Transverse colon (tissue), 4 donors: ENCODE measurements around the gene VWF. TPM values are rescaled to one million over a fixed set of nuclear protein-coding genes. Genes with fewer than 3 reads are reported as not detected.

Experiments used
- DNase-seq: peaks from one replicate; pipeline ENCODE4 v3.0.0-alpha.2; 2019
- H3K27ac ChIP-seq, 4 donors: fragments of 200-600 bp; sonication (generic); 2 replicates each; pipeline ENCODE4 v1.5.1; 2016 to 2018; ENCODE audit warnings: inconsistent platforms in 4 of 4
- H3K27me3 ChIP-seq: fragments of 200-600 bp; sonication (generic); 2 replicates; pipeline ENCODE4 v1.5.1; 2017; ENCODE audit warnings: inconsistent platforms
- H3K36me3 ChIP-seq, 4 donors: fragments of 200-600 bp; sonication (generic); 2 replicates each; pipeline ENCODE4 v1.5.1; 2017 to 2019; ENCODE audit warnings: inconsistent platforms in 4 of 4
- H3K4me1 ChIP-seq, 4 donors: fragments of 200-600 bp; sonication (generic); 2 replicates each; pipeline ENCODE4 v1.5.1; 2017 to 2020; ENCODE audit warnings: inconsistent platforms in 4 of 4
- H3K4me3 ChIP-seq, 4 donors: fragments of 200-600 bp; sonication (generic); 1 replicate in 1 of 4; 2 replicates in 3 of 4; pipeline versions ENCODE4 v1.5.1 to v1.6.1; 2017 to 2019; ENCODE audit warnings: inconsistent platforms in 4 of 4
- H3K9me3 ChIP-seq, 2 donors: fragments of 200-600 bp; sonication (generic); 2 replicates each; pipeline ENCODE4 v1.5.1; 2017 to 2019; ENCODE audit warnings: inconsistent platforms in 2 of 2
- EP300 ChIP-seq: sonication (generic); formaldehyde crosslinking; IDR thresholded peaks from one replicate; pipeline ENCODE4 v1.6.1; 2017; ENCODE audit warnings: antibody characterized with exemption, low read depth
- POLR2A ChIP-seq: fragments of 450-650 bp; IDR thresholded peaks from one replicate; pipeline ENCODE4 v1.6.1; 2016; ENCODE audit warnings: antibody characterized with exemption, mild to moderate bottlenecking, moderate library complexity
- POLR2AphosphoS5 ChIP-seq, 3 donors: sonication (generic); formaldehyde crosslinking; IDR thresholded peaks; one replicate each; pipeline ENCODE4 v1.6.1; 2016; ENCODE audit warnings: antibody characterized with exemption in 3 of 3
- WGBS, 2 donors: methylation state at CpG; one replicate each; pipeline ENCODE4 v1.1.5; 2018; ENCODE audit warnings: low coverage in 1 of 2; 5-methylcytosine and 5-hydroxymethylcytosine counted together
- in situ Hi-C, 4 donors: fragments of 200-750 bp; cut with MboI; loops; one replicate each; pipeline versions ENCODE4 v1.15.0 to v1.15.1; 2017; ENCODE audit warnings: low sequenced_read_pairs in 3 of 4, low pct_ligation_motif_present in 1 of 4, low pct_unique_long_range_greater_than_20kb in 1 of 4
- intact Hi-C: fragments of 100-400 bp; cut with DNase I; formaldehyde crosslinking; loops from one replicate; pipeline ENCODE4 v1.15.1; 2023; ENCODE audit warnings: low total_unique reads
- small RNA-seq, 4 donors: library from RNA; depleted of rRNA; stranded (forward); fragments of <200 nt; gene quantifications; one replicate each; pipeline ENCODE3, GENCODE V24; 2016
- total RNA-seq, 4 donors: library from RNA; depleted of rRNA; stranded (reverse); fragments of >200 nt; gene quantifications; one replicate each; pipeline ENCODE4 v1.1.0, GENCODE V29; 2016
- TF ChIP-seq, protein P1 (sequence below), 5 experiments: fragments of 200-600 bp in 3 of 5; fragments of 450-650 bp in 2 of 5; sonication (generic) in 3 of 5; IDR thresholded peaks; 1 replicate in 2 of 5; 2 replicates in 3 of 5; pipeline ENCODE4 v1.5.1; 2016 to 2017; ENCODE audit warnings: antibody characterized with exemption in 5 of 5, inconsistent platforms in 3 of 5, mild to moderate bottlenecking in 2 of 5, moderate library complexity in 1 of 5

The VWF gene
- total RNA-seq, 4 donors from 2014 or later, result 31.3 to 71.2 (median 51.5) TPM

DNA sequence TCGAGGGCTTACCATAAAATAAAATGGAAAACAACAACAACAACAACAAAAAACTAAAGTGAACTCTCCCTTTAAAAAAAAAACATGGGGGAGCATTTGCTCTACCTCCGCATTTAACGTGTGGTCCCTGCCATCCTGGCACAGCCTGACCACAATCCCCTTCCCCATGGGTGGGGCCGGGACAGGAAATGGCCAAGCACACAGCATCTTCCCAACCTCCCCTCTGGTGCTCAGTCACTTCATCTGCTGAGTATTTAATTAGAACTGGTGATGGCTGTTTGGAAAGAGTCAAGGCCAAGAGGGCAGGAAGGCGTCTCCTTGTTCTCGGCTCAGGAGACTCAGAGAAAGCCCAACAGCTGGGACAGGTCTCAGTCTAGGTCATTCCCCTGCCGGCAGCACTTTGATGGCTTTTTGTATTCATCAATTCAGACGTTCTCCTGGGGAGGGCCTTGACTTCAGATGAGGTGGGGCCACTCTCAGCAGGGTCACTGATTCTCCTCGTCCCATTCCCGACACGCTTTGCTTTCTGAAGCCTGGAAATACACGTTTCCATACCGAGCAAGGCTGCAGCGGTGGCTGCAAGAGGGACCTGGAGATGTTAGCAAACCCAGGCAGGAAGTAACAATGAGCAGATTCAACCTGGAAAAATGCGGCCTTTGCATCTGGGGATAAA, 223.8 kb downstream of the VWF start:
- H3K4me1 ChIP-seq, result no peaks in the 10 kb centered on the region
- intact Hi-C loops (no loop called here), in situ Hi-C loops (no loop called here)
- no peaks in the 10 kb centered on the region for H3K9me3 ChIP-seq
- 41 to 59% methylated on average over 4 to 15 of the region's 15 CpGs for WGBS, 2 donors
- H3K4me3 ChIP-seq, result no peak overlapping the region
- H3K36me3 ChIP-seq, result no peaks in the 10 kb centered on the region
- no peak overlapping the region for H3K27ac ChIP-seq
- DNase-seq, result no peak
- peaks cover 15% of the 10 kb centered on the region for H3K27me3 ChIP-seq
- TF ChIP-seq EP300 (no peak), POLR2A (no peak), POLR2AphosphoS5 (IDR thresholded peaks at IDR 0.05) (no peak)
- TF ChIP-seq, protein P1, sequence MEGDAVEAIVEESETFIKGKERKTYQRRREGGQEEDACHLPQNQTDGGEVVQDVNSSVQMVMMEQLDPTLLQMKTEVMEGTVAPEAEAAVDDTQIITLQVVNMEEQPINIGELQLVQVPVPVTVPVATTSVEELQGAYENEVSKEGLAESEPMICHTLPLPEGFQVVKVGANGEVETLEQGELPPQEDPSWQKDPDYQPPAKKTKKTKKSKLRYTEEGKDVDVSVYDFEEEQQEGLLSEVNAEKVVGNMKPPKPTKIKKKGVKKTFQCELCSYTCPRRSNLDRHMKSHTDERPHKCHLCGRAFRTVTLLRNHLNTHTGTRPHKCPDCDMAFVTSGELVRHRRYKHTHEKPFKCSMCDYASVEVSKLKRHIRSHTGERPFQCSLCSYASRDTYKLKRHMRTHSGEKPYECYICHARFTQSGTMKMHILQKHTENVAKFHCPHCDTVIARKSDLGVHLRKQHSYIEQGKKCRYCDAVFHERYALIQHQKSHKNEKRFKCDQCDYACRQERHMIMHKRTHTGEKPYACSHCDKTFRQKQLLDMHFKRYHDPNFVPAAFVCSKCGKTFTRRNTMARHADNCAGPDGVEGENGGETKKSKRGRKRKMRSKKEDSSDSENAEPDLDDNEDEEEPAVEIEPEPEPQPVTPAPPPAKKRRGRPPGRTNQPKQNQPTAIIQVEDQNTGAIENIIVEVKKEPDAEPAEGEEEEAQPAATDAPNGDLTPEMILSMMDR (IDR thresholded peaks at IDR 0.05), result no peak

DNA sequence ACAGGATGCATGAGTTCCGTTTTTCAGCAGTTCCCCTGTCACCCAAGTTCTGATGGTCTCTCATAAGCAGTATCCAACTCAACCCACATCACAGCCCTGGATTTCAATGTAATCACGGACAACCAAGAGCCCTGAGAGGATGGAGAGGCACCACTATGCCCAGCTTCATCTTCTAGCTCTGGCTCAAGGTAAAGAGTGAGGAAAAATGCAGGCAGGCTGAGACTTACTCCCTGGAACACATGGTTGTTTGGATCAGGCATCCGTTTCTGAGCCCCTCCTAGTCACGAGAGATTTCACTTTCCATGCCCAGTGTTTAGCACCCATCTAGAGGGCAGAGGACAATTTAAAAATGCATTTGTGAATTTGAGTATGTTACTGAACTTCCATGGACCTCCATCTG, 224.4 kb downstream of the VWF start:
- DNase-seq, result no peak
- intact Hi-C loops, result no loop called here

GRCh38 chr12:5899675-5900074, 224.8 kb downstream of the VWF start:
- Histone ChIP-seq H3K4me1 (no peaks in the 10 kb centered on the region), H3K27ac (no peak overlapping the region), H3K9me3 (no peaks in the 10 kb centered on the region), H3K4me3 (no peak overlapping the region), H3K36me3 (no peaks in the 10 kb centered on the region), H3K27me3 (peaks cover 17% of the 10 kb centered on the region)
- no peak for TF ChIP-seq POLR2A
- TF ChIP-seq EP300, result no peak
- no peak for TF ChIP-seq POLR2AphosphoS5 (IDR thresholded peaks at IDR 0.05)
- TF ChIP-seq, protein P1 (IDR thresholded peaks at IDR 0.05), result no peak
- intact Hi-C loops (no loop called here), in situ Hi-C loops (no loop called here)
- 79 to 80% methylated on average over 2 to 3 of the region's 3 CpGs for WGBS, 2 donors
- DNase-seq, result no peak

More for the DNA sequence above, 224.4 kb downstream of the VWF start:
- in situ Hi-C loops, result no loop called here
- peaks cover 17% of the 10 kb centered on the region for H3K27me3 ChIP-seq
- 51 to 60% methylated on average over 1 to 4 of the region's 4 CpGs for WGBS, 2 donors
- TF ChIP-seq EP300, result no peak
- no peak for TF ChIP-seq POLR2A
- TF ChIP-seq POLR2AphosphoS5 (IDR thresholded peaks at IDR 0.05), result no peak
- H3K27ac ChIP-seq, result no peak overlapping the region
- no peak overlapping the region for H3K4me3 ChIP-seq
- no peaks in the 10 kb centered on the region for H3K4me1 ChIP-seq
- no peaks in the 10 kb centered on the region for H3K36me3 ChIP-seq
- H3K9me3 ChIP-seq, result no peaks in the 10 kb centered on the region

DNA sequence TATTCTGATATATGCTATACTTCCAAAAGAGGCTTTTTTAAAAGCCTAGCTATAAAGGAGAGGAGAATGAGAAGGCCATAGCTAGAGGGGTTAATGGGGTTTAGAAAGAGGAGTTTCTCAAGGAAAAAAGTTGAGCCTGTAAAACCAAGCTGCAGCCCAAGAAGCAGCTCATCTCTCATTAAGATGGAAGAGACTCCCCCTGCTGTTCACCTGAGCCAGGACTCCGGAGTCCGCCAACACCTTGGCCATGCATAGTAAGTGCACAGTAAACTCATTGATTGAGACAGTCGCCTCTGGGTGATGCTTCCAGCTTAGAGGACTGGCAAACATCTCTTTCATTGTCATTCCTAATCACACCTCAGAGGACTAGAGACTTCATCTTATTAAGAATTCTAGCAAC, 225.6 kb downstream of the VWF start:
- H3K27me3 ChIP-seq, result peaks cover 17% of the 10 kb centered on the region
- TF ChIP-seq POLR2A (no peak), POLR2AphosphoS5 (IDR thresholded peaks at IDR 0.05) (no peak), EP300 (no peak)
- TF ChIP-seq, protein P1 (IDR thresholded peaks at IDR 0.05), result no peak
- no peak overlapping the region for H3K4me3 ChIP-seq
- H3K4me1 ChIP-seq, result no peaks in the 10 kb centered on the region
- no peak overlapping the region for H3K27ac ChIP-seq
- H3K36me3 ChIP-seq, result no peaks in the 10 kb centered on the region
- in situ Hi-C loops, result no loop called here
- 80% methylated on average over 3 of the region's 3 CpGs; no CpG with 5 or more reads in 1 of the 2 donors for WGBS, 2 donors
- no peaks in the 10 kb centered on the region for H3K9me3 ChIP-seq
- intact Hi-C loops, result no loop called here
- no peak for DNase-seq

Small RNA genes lying within 50 kb of the gene (small RNA-seq; reads per million reads assigned to genes)
- gene RN7SL69P, result 0 reads per million in 4 donors

Other genes starting within 250 kb of the VWF start
- gene ANO2, start 179.4 kb downstream of the VWF start, total RNA-seq, result 1 to 10 TPM in 3 of 4 donors, not detected in 1; 1.4 to 3.3 (median 2.7) TPM
- 100 to 1,000 TPM; 207 to 668 (median 481) TPM for gene CD9, start 75.7 kb upstream of the VWF start, total RNA-seq
- 100 to 1,000 TPM; 142 to 373 (median 198) TPM for gene PLEKHG6, start 186.0 kb upstream of the VWF start, total RNA-seq
- gene TNFRSF1A, start 217.4 kb upstream of the VWF start, total RNA-seq, result 100 to 1,000 TPM; 229 to 317 (median 258) TPM